ENCODE data around the gene MAMSTR. TPM values are rescaled to one million over a fixed set of nuclear protein-coding genes. Genes with fewer than 3 reads are reported as not detected.

The MAMSTR gene
- total RNA-seq, 1 donor from 2014 or later: 0.57 TPM

DNA sequence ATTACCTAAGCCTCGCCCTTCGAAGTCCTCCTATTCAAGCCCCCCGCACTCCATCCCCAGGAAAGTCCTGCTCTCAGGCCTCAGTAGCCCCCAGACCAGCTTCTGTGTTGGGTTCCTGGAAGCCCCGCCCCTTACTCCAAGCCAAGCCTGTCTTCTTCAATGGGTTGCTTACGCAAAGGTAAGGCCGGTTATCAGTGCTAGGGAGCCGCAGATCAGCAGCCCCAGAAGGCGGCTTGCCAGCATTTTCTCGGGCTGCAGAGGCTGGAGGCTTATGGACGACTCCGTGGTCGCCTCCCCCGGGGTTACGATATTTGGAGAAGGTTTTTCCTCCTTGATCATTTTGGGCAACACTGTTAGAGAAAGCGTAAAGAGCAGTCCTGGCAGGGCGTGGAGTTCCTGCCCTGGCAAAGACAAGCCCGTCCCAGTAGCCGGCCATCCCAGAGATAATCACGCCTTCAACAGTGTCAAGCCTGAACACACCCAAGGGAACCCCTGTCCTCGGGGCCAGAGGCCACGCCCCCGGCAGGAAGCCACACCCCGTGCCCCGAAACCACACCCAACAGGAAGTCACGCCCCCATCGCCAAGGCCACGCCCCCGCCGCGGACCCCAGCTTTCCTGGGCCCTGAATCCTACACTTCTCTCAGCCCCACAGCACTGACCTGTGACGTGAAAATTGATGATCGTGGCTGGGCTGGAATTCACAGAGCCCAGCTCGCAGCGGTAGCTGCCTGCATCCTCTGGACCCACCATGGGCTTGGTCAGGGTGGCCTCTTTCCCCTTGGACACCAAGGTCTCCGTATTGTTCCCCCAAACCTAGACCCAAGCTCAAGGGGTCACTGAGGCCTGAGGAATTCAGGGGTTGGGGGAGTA lies 21.8 kb upstream of the MAMSTR start:
- H2AFZ ChIP-seq (ENCODE audit: low read depth, low read length): no peak overlapping the region
- peaks cover 6% of the 10 kb centered on the region for H3K27me3 ChIP-seq (ENCODE audit: insufficient read depth, low read length)
- Mint-ChIP-seq H3K4me3 (ENCODE audit: unreplicated experiment) (no peak overlapping the region), H3K27me3 (ENCODE audit: low read depth, unreplicated experiment) (peaks cover 13% of the 10 kb centered on the region), H3K36me3 (ENCODE audit: low read depth, unreplicated experiment) (no peaks in the 10 kb centered on the region), H3K27ac (ENCODE audit: unreplicated experiment) (peak overlapping the region; percentile 26), H3K4me1 (ENCODE audit: low read depth, unreplicated experiment) (peaks cover 4% of the 10 kb centered on the region), H3K9me3 (ENCODE audit: unreplicated experiment) (peaks cover 4% of the 10 kb centered on the region)
- H3K9me3 ChIP-seq (ENCODE audit: insufficient read depth, low read depth, low read length): no peaks in the 10 kb centered on the region
- no peaks in the 10 kb centered on the region for H4K20me1 ChIP-seq (ENCODE audit: insufficient read depth, low read length)
- H3K36me3 ChIP-seq (ENCODE audit: insufficient read depth, low read length): no peaks in the 10 kb centered on the region
- H3K27ac ChIP-seq (ENCODE audit: low read depth, low read length): no peak overlapping the region
- H3K9ac ChIP-seq (ENCODE audit: low read length): no peak overlapping the region
- H3K4me3 ChIP-seq (ENCODE audit: insufficient read depth, low read depth, low read length): no peak overlapping the region
- TF ChIP-seq EZH2 (IDR thresholded peaks at IDR 0.05; ENCODE audit: insufficient read depth, low read length): no peak
- TF ChIP-seq CTCF (IDR thresholded peaks at IDR 0.05; ENCODE audit: insufficient read depth, low read depth, low read length): no peak
- no peaks in the 10 kb centered on the region for H3K79me2 ChIP-seq (ENCODE audit: insufficient read depth, low read length)
- no peak for FAIRE-seq
- DNase-seq (ENCODE audit: low read depth): no peak
- H3K4me1 ChIP-seq (ENCODE audit: insufficient read depth, low read length): peaks cover 6% of the 10 kb centered on the region
- H3K4me2 ChIP-seq (ENCODE audit: low read length): no peak overlapping the region

DNA sequence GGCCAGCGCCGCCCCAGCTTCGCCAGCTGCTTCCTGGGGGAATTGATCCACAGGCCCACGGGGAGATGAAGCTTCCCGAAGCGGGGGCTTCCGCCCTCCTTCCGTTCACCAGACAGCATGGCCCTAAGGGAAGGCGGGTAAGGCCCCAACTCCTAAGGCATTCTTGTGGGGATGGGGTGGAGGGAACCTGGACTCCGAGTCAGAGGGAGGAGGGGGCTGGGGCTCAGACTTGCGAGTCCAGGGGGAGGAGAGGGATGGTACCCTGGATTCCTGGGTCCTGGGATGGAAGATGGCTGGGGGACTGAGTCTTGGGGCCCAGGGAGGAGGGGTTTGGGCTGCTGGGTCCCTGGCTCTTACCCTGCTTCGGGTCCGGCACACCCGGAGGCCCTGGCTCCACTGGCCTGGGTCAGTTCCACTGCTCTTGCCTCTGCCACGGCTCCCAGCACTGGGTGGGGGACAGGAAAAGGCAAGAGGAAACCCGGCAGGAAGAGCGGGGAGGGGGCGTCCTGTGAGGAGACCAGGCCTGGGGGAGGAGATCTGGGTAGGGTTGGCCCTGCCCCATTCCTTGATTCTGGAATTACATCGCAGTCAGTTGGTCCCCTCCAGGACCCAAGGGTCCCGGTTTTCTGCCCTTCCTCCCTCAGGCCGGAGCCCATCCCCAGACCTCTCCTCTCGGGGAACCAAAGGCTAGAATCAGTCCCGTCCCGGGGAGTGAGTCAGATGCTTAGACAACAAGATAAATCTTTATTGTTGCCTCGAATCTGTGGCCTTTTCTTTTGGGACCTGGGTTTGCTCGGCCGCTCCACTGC lies 20.8 kb upstream of the MAMSTR start, which contains the start of gene RASIP1:
Gene RASIP1 (minus strand): TSS at position 447 of the 809 bp plus-strand sequence. CDS start 328 bp downstream, at position 119.
- FAIRE-seq (no peak), DNase-seq (ENCODE audit: low read depth) (no peak)
- peaks cover 4% of the 10 kb centered on the region for H3K9me3 Mint-ChIP-seq (ENCODE audit: unreplicated experiment)
- peaks cover 13% of the 10 kb centered on the region for H3K27me3 Mint-ChIP-seq (ENCODE audit: low read depth, unreplicated experiment)
- no peak within 1 kb of the TSS for H3K27ac ChIP-seq (ENCODE audit: low read depth, low read length)
- no peak for TF ChIP-seq CTCF (IDR thresholded peaks at IDR 0.05; ENCODE audit: insufficient read depth, low read depth, low read length)
- TF ChIP-seq EZH2 (IDR thresholded peaks at IDR 0.05; ENCODE audit: insufficient read depth, low read length): peak; percentile 23
- H4K20me1 ChIP-seq (ENCODE audit: insufficient read depth, low read length): no peaks in the 10 kb centered on the region
- H3K36me3 Mint-ChIP-seq (ENCODE audit: low read depth, unreplicated experiment): no peaks in the 10 kb centered on the region
- peak within 1 kb of the TSS; percentile 86 for H3K4me2 ChIP-seq (ENCODE audit: low read length)
- peaks cover 4% of the 10 kb centered on the region for H3K4me1 Mint-ChIP-seq (ENCODE audit: low read depth, unreplicated experiment)
- H3K9me3 ChIP-seq (ENCODE audit: insufficient read depth, low read depth, low read length): no peaks in the 10 kb centered on the region
- no peak within 1 kb of the TSS for H3K4me3 Mint-ChIP-seq (ENCODE audit: unreplicated experiment)
- peaks cover 6% of the 10 kb centered on the region for H3K27me3 ChIP-seq (ENCODE audit: insufficient read depth, low read length)
- H3K4me1 ChIP-seq (ENCODE audit: insufficient read depth, low read length): peaks cover 4% of the 10 kb centered on the region
- H3K36me3 ChIP-seq (ENCODE audit: insufficient read depth, low read length): no peaks in the 10 kb centered on the region
- H3K27ac Mint-ChIP-seq (ENCODE audit: unreplicated experiment): peak within 1 kb of the TSS; percentile 26
- no peak within 1 kb of the TSS for H3K9ac ChIP-seq (ENCODE audit: low read length)
- peak within 1 kb of the TSS; percentile 69 for H2AFZ ChIP-seq (ENCODE audit: low read depth, low read length)
- H3K79me2 ChIP-seq (ENCODE audit: insufficient read depth, low read length): no peaks in the 10 kb centered on the region
- no peak within 1 kb of the TSS for H3K4me3 ChIP-seq (ENCODE audit: insufficient read depth, low read depth, low read length)
